ENCODE results near the gene TMPRSS9.

DNA sequence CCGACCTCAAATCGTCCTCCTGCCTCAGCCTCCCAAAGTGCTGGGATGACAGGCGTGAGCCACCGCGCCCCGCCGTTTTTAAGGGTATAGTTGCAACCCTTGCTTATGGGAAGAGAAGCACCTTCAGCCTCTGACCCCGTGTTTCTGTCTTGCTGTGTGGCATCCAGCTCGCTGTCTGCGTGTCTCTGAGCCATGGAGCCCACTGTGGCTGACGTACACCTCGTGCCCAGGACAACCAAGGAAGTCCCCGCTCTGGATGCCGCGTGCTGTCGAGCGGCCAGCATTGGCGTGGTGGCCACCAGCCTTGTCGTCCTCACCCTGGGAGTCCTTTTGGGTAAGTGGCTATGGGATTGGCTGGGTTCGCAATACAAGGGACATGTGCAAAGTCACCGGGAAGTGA is 29.5 kb downstream of the TMPRSS9 start:
- TF ChIP-seq POLR2A (IDR thresholded peaks at IDR 0.05; ENCODE audit: low read length) (no peak), GATA1 (IDR thresholded peaks at IDR 0.05; ENCODE audit: low read depth, low read length) (no peak)

Measured in erythroblast (primary cell).